ENCODE results near the gene PGM2L1.

DNA sequence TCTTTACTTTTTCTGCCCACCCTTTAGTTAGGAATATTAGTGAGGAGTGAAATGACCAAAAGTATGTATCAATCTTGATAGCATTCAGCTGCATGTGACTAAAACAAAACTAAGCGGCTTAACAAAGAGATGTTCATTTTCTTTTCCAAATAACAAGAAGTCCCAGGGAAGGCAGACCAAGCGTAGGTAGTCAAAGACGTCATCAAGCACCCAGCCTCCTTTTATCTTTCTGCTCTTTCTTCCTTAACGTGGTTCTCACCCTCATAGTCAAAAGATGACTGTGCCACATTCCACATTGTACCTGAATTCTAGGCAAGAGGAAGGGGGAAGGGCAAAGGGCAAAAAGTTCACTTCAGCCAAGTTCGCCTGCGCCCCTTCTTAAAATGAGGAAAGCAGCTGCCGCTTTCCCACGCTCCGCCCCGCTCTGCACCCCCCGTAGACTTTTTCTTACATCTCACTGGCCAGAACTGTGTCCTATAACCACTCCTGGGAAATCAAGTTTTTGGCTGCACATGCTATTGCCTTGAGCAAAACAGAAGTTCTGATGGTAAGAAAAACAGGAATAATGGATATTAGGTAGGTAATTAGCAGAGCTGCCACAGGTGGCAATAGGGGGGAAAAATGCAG lies 14.6 kb upstream of the PGM2L1 start:
- TF ChIP-seq, protein P1, sequence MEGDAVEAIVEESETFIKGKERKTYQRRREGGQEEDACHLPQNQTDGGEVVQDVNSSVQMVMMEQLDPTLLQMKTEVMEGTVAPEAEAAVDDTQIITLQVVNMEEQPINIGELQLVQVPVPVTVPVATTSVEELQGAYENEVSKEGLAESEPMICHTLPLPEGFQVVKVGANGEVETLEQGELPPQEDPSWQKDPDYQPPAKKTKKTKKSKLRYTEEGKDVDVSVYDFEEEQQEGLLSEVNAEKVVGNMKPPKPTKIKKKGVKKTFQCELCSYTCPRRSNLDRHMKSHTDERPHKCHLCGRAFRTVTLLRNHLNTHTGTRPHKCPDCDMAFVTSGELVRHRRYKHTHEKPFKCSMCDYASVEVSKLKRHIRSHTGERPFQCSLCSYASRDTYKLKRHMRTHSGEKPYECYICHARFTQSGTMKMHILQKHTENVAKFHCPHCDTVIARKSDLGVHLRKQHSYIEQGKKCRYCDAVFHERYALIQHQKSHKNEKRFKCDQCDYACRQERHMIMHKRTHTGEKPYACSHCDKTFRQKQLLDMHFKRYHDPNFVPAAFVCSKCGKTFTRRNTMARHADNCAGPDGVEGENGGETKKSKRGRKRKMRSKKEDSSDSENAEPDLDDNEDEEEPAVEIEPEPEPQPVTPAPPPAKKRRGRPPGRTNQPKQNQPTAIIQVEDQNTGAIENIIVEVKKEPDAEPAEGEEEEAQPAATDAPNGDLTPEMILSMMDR (IDR thresholded peaks at IDR 0.05), result no peak
- no peak for TF ChIP-seq ZFX (IDR thresholded peaks at IDR 0.05; ENCODE audit: borderline replicate concordance)
